ENCODE data around the gene C1QL3. TPM values are rescaled to one million over a fixed set of nuclear protein-coding genes. Genes with fewer than 3 reads are reported as not detected.

C1QL3 gene
- total RNA-seq, 1 experiment from 2014 or later: 0.17 TPM

GRCh38 chr10:16472828-16473227 lies 48.9 kb downstream of the C1QL3 start:
- no peak for DNase-seq

DNA sequence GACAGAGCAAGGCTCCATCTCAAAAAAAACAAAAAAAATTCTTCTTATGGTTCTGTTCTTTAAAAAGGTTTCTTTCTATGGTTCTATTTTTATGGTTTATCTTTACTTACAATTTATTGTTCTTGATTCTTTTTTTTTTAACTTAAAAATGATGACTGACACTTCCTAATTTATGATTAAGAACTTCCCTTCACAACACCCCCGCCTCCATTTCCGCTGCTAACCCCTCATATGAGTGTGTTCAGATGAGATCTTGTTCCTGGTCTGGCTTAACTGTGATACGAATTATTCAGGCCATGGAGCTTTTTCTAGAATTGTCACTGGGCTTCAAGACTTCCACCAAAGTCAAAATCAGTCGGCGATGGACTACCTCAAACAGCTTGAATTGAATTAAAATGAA lies 50.9 kb downstream of the C1QL3 start:
- no peak for DNase-seq
- no peak overlapping the region for H3K4me3 ChIP-seq (ENCODE audit: insufficient read depth, low read depth, low read length)
- H3K36me3 ChIP-seq (replicated peaks; ENCODE audit: control insufficient read depth, insufficient read depth, low read length): no peaks in the 10 kb centered on the region

More at GRCh38 chr10:16472828-16473227, 48.9 kb downstream of the C1QL3 start:
- no peaks in the 10 kb centered on the region for H3K27me3 ChIP-seq (ENCODE audit: control insufficient read depth, insufficient read depth, low read length)
- no peak overlapping the region for H3K4me3 ChIP-seq (ENCODE audit: insufficient read depth, low read depth, low read length)
- no peaks in the 10 kb centered on the region for H3K36me3 ChIP-seq (replicated peaks; ENCODE audit: control insufficient read depth, insufficient read depth, low read length)

DNA sequence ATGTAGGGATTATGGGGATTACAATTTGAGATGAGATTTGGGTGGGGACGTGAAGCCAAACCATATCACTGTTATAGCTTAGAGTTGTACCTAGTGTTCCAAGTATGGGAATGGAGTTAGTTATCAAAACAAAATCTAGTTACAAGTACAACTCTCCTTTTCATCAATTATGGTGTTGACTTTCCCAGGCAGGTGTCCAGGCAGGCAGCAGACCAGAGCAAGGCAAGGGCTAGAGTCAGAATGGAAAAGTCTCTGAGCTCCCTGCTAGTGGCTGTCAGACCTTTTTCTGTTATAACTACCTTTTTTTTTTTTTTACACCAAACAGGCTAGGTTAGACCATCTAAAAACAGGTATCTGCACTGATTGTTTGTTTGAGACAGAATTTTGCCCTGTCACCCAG lies 55.7 kb downstream of the C1QL3 start:
- no peaks in the 10 kb centered on the region for H3K27me3 ChIP-seq (ENCODE audit: control insufficient read depth, insufficient read depth, low read length)
- no peak overlapping the region for H3K4me3 ChIP-seq (ENCODE audit: insufficient read depth, low read depth, low read length)
- DNase-seq: no peak
- no peaks in the 10 kb centered on the region for H3K36me3 ChIP-seq (replicated peaks; ENCODE audit: control insufficient read depth, insufficient read depth, low read length)

More for the DNA sequence above, 50.9 kb downstream of the C1QL3 start:
- no peaks in the 10 kb centered on the region for H3K27me3 ChIP-seq (ENCODE audit: control insufficient read depth, insufficient read depth, low read length)

Other genes starting within 250 kb of the C1QL3 start
- 7.4 and 9.0 TPM in 2 replicates for gene PTER, start 84.9 kb downstream of the C1QL3 start, total RNA-seq (2014; rRNA removed; shearing (Covaris generic))

Measured in H7 (cell line).